ENCODE data around the gene NKX6-2.
"Not testable (repeated sequence)": the region's sequence is repeated elsewhere in the genome, so short reads cannot be mapped to it uniquely, and the experiment has no call there.

Gene NKX6-2

DNA sequence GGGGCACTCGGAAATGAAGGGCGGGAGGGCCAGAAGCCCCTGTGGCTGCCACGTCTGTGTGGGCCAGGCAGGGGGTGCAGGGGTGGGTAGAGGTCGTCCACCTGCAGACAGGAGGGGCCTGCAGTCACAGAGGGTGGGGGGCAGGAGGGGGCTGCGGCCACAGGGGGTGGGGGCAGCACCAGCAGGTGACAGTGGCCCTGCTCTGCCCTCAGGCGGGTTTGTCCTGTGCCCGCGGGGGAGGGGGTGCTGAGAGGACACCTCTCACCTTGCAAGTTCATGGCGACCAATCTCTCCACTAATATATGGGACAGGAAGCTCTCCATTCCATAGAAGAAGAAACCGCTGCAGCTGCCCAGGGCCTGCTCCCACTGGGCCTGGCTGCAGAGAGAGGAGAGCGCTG lies 26.6 kb upstream of the NKX6-2 start:
- ATAC-seq (no peak), DNase-seq (no peak)

DNA sequence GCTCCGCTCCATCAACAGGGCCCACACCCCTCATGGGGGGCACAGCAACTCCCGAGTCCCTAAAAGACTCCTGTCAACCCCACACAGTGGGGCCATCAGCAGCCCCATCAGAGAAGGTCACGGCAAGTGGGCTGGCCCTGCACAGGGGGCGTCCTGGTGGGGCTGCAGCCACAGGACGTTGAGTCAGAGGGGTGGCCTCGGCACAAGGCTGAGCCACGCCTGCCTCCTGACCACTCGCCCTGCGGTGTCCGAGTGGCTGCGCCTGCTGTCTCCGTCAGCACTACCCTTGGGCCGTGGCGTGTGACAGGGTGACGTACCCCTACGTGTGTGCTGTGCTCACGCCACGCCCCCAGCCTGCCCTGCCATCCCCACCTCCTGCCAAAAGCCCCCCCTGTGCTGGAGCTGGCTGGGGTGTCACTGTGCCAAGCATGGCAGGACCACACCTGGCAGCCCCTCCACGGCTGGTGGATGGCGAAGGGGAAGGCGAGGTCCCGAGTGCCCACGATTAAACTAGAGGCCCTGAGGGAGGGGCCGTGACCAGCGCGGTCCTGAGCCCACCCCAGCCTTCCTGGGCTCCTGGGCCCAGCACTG lies 26.0 kb upstream of the NKX6-2 start:
- no peak for DNase-seq
- ATAC-seq = no peak

DNA sequence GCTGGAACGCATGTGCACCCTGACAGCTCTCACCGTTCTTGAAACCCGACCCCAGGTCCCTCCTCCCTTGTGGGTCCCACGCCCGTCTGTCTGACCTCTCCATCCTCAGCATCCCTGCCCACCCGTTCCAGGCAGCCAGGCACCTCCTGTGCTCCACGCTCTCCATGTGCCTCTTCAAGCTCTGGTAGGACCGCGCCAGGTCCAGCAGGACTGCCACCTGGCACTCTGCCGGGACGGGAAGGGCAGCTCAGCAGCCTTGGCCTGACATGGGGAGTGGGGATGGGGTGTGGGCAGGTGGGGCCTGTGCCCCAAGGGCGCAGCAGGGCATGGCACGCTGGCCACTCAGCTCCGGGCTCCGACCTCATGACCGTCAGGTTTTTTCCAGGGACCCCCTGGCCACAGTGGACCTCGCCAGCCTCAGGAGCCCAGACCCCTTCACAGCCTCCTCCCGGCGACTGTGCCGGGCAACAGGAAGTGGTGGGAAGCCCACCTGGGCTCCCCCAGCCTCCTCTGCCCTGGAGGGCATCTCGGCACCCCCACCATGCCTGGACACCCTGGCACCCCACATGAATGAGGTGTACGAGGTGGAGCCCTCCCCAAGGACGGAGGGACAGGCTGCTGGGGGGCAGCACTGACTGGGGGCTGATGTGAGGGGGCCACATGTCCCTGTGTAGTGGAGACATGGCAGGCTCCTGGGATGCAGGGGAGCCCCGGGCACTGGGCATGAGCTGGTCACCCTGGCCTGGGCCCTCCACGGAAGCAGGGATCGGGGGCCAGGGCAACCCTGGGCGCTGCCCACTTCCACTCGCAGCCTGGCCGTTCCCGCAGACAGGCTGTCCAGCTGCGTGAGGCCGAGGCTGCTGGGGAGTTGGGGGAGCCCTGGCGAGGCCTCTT lies 25.1 kb upstream of the NKX6-2 start:
- no peak for DNase-seq
- ATAC-seq = no peak

DNA sequence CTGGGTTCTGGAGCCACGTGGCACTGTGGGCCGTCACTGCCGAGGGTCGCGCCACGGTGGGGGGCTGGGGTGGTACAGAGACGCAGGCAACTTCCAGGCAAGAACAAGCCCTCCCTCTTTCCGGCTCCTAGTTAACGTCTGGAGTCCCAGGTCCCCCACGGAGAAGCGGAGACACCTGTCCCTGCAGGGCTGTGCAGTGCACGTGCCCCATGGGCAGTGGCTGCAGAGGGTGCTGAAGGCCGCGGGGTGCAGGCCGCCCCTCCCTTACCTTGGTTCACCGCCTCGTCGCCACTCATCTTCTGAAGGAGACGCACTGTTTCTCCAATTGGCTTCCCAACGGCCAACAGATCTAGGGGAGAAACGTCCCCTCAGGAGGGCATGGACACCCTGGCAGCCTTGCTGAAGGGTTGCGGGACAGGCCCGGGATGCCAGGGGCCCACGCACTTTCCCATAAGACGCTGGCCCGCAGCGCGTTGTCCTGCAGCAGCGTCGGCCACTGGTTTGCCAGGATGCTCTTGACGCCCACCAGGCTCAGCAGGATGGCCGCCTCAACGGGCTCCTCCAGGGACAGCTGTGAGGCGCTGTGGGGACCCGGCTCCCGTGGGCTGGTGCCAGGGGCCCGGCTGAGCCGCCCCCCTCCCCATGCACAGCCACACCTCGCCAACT lies 24.3 kb upstream of the NKX6-2 start:
- no peak for DNase-seq
- no peak for ATAC-seq

DNA sequence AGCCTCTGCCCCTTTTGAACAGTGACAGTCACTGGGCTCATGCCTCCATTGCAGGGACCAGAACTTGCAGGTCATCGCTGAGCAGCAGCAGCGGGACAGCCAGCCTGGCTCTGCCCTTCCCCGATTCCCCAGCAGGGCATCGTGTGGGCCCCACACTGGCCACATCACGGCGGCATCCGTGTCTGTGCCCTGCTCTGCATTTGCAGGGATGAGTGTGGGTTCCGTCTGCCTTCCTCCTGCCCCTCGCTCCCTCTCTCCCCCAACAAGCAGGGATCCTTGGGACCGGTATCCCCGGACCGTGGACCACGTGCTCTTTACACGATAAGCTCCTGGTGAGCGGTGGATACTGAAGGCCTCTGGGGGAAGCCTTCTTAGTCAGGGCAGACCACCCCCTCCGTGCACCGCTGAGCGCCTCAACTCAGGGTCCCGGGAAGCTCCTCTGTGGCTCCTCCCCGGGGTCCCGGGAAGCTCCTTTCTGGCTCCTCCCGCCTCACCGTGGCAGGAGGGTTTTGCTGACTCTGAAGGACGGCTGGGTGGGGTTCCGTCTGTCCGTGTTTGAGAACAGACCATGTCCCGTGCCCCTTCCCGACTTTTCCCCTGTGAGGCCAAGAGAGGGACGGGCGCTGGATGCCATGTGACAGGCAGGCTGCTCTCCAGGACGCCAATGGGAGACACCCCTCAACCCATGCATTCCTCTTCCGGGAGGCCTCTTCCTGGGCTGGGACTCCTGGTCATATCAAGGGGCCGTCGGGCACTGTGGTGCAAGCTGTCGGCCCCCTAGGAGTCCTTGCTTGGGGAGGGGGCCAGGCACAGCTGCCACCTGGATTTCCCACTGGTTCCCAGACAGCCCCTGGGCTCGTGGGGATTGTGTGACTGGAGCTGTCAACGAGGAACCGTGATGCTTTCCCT lies 23.5 kb upstream of the NKX6-2 start:
- DNase-seq (no peak), ATAC-seq (no peak)

DNA sequence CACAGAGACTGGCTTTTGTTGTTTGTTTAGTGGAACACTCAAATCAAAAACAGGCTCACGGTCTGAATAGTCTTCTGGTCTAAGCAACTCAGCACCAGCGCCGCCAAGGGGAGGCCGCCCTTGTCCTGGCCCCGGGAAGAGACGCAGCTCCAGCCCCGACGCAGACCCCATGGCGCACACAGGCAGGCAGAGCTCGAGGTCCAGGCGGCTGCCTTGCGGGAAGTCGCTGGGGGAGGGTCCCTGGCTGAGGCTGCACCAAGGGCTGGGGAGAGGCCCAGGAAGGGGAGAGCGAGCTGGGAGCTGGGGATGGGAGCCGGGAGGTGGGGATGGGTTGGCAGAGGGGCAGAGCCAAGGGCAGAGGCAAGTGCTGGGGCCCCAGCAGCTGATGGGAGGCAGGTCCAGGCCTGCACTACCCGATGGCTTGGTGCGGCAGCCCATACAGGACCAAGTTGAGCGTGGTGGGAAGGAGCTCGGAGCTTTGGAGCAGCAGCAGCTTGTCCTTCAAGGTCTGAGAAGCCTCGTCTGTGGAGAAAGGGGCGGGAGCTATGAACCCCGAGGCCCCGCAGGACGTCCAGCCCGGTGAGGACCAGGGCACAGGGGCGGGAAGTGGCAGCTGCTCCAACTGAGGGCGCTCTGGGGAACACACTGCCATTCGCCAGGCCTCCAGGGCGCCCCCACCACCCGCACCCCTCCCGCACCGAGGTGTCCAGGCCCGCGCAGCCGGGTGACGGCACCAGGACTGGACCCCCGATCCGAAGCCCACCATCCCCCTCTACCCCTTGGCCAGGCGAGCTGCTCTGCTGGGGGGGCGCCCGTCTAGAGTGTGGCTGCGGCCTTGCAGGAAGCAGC lies 22.7 kb upstream of the NKX6-2 start:
- no peak for DNase-seq

DNA sequence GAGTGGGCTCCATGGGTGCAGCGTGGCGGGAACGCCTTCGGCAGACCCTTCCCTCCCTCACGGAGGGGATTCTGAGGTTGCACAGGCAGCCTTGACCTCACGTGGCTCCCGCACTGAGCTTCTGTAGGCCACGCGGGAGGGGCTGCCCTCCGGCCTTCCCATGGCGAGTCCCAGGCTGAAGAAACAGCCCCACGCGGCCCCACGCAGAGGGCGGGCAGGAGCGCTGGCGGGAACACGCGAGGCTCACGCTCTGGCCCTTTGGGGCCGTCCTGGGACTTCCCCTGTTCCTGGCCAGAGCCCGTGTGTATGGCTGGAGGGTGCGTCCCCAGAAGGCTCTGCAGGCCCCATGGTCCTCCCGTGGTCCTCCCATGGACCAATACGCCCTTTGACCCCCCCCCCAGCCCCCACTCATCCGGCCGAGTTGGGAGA lies 21.7 kb upstream of the NKX6-2 start:
- DNase-seq = no peak
- ATAC-seq = no peak

More for the DNA sequence above, 22.7 kb upstream of the NKX6-2 start:
- ATAC-seq = no peak

GRCh38 chr10:132806561-132807003 lies 20.6 kb upstream of the NKX6-2 start:
- DNase-seq (no peak), ATAC-seq (no peak)

DNA sequence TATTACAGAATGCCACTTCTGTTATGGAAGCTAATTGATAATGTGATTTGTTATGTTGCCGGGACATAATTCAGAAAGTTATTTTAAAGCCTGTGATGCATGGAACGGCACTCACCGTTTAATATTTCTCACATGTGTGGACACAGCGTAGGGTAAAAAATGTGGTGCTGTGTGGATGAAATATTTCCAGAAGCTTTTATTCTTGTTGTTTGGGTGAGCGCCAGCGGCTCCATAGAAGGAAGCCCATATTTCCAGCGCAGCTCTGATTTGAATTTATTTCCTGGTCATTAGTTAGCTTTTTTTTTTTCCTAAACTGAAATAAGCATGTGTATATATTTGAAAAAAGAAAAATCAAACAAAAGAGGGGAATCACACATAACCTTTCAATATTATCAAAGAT lies 20.2 kb upstream of the NKX6-2 start:
- DNase-seq (no peak), ATAC-seq (no peak)

DNA sequence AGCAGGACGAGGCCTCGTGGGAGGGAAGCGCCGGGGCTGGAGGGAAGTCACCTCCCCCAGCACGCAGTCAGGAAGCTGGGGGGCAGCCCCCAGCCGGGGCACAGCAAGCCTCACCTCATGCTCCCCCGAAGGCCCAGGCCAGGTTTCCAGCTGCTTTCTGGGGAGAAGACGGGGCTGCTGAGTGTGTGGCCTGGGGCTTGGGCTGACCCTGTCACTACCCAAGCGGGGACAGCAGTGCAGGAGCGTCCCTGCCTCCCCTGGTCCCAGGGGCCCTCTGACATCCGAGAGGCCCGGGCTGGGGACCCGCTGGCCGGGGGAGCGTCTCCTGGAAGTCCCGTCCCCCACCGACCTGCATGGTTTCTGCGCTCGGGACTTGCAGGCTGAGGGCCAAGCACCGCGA lies 19.7 kb upstream of the NKX6-2 start:
- ATAC-seq = no peak
- DNase-seq = no peak

GRCh38 chr10:132804785-132805426 lies 19.0 kb upstream of the NKX6-2 start:
- no peak for DNase-seq
- no peak for ATAC-seq

DNA sequence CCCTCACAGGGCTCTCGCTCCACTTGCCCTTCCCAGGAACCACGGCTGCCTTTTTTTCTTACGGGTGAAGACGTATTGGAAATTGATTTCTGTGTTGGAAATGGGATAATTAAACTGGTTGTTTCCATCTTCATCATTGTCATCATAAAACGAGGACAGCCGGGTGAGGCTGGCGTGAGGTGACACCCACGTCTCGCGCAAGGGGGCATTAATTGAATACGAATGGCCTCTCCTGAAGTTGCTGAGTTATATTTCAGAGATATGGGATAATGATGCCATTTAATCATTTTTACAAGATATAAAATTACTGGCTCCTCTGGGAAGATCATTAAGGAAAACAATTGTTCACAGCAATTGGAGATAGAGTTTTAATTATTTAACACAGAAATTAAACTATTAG lies 18.3 kb upstream of the NKX6-2 start:
- no peak for ATAC-seq
- DNase-seq = no peak

GRCh38 chr10:132803416-132804210 lies 17.7 kb upstream of the NKX6-2 start:
- DNase-seq (no peak), ATAC-seq (no peak)

DNA sequence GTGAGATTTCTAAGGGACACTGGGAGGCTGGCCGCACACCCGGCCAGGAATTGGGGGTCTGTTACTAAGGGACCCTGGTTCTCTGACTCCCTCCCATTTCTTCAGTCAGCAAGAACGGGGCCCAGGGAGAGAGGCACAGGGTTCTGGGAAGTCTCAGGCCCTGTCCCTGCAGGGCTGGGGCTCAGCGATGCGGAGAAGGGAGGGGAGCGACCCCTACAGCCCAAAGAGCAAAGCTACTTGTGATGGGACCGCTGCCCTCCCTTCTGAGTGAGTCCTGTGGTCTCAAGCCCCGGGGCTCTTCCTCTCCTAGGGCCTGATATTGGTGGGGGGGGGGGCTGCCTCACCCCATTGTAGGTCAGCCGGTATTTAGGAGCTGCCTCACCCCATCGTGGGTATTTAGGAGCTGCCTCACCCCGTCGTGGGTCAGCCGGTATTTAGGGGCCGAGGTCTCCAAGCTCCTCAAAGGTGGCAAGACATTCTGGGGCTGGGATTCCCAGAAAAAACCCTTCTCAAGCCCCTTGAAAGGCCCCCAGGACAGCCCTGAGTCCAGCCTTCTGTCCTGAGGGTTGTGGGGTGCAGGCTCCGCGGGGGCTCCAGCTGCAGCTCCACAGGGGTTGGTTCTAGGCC lies 16.9 kb upstream of the NKX6-2 start:
- ATAC-seq = no peak
- no peak for DNase-seq

- no peak for DNase-seq
- no peak for ATAC-seq
Measured at GRCh38 chr10:132802048-132802447, 16.1 kb upstream of the NKX6-2 start.

- DNase-seq = no peak
- ATAC-seq = no peak
Measured at GRCh38 chr10:132799865-132800264, 13.9 kb upstream of the NKX6-2 start.

- DNase-seq = no peak
- ATAC-seq = no peak
Measured at GRCh38 chr10:132798876-132799275, 12.9 kb upstream of the NKX6-2 start.

DNA sequence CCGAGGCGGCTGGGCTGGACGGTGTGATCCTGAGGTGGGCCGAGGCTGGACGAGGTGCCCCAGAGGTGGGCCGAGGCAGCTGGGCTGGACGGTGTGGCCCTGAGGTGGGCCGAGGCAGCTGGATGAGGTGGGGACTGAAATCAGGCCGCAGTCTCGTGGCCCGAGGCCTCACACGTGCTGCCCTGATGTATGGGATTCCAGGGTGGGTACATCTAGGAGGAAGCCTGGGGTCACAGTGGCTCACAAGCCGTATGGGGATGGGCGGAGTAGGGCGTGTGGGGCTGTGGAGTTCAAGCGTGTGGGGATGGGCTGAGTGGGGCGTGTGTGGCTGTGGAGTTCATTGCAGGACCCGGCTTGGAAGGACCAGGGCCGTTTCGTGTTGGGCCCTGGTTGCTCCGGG lies 12.5 kb upstream of the NKX6-2 start:
- no peak for ATAC-seq
- no peak for DNase-seq

DNA sequence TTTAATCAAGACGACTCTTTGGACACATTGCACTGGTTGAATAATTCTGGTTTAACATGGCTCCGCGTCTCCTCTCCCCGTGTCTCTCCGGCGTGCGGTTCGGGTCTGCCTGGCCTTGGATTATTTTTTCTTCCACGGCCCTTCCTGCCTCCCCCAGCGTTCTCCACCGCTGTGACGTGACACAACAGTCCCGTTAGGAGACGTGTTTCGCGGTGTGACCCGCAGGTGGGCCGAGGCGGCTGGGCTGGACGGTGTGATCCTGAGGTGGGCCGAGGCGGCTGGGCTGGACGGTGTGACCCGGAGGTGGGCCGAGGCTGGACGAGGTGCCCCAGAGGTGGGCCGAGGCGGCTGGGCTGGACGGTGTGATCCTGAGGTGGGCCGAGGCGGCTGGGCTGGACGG lies 12.0 kb upstream of the NKX6-2 start:
- not testable (repeated sequence) for ATAC-seq, DNase-seq

All from stimulated activated naive CD8-positive, alpha-beta T cell treated with anti-CD3 and anti-CD28 coated beads, Interleukin-15, Interleukin-2, amounts not matched to agents 100 U/mL and 50 U/mL, for 24 hours (primary cell).